H1 (cell line): Measurements from ENCODE around the gene ULBP1.

Experiments used
- ATF2 ChIP-seq: IDR thresholded peaks from 2 replicates; pipeline ENCODE4 v1.6.1; 2012; ENCODE audit warnings: low read length, inconsistent platforms
- ATF3 ChIP-seq: IDR thresholded peaks from 2 replicates; pipeline ENCODE4 v1.6.1; 2011; ENCODE audit warnings: low read depth, mild to moderate bottlenecking, low read length; ENCODE audit not compliant: insufficient read depth
- CHD2 ChIP-seq: IDR thresholded peaks from 2 replicates; pipeline ENCODE4 v1.6.1; 2012; ENCODE audit warnings: low read length, improper control_type of control experiment
- CTCF ChIP-seq, 3 experiments: IDR thresholded peaks; 1 replicate in 2 of 3; 2 replicates in 1 of 3; pipeline versions ENCODE4 v1.5.1 to v1.6.1; 2011; ENCODE audit warnings: low read length in 3 of 3, mild to moderate bottlenecking in 3 of 3, inconsistent platforms in 2 of 3, low read depth in 1 of 3, moderate library complexity in 1 of 3; ENCODE audit not compliant: insufficient read depth in 1 of 3; ENCODE audit errors: control extremely low read depth in 1 of 3
- POLR2A ChIP-seq, 2 experiments: IDR thresholded peaks; 1 replicate in 1 of 2; 2 replicates in 1 of 2; pipeline ENCODE4 v1.6.1; 2011; ENCODE audit warnings: low read depth in 2 of 2, low read length in 2 of 2, mild to moderate bottlenecking in 2 of 2; ENCODE audit errors: control extremely low read depth in 1 of 2

- no peak for TF ChIP-seq POLR2A (IDR thresholded peaks at IDR 0.05; ENCODE audit: control extremely low read depth in 1 of 2, low read depth in 2 of 2, low read length in 2 of 2)
- no peak for TF ChIP-seq ATF3
- TF ChIP-seq CTCF (IDR thresholded peaks at IDR 0.05; ENCODE audit: control extremely low read depth in 1 of 3, insufficient read depth in 1 of 3, low read depth in 1 of 3, low read length in 3 of 3): no peak
- no peak for TF ChIP-seq CHD2
- no peak for TF ChIP-seq ATF2
Measured at GRCh38 chr6:149917679-149918078, 46.1 kb upstream of the ULBP1 start.
